Gastroesophageal sphincter (tissue), 3 donors: Measurements from ENCODE around the gene BEST4.

Experiments used
- POLR2A ChIP-seq, 2 donors: fragments of 450-650 bp; IDR thresholded peaks; one replicate each; pipeline ENCODE4 v1.6.1; 2017; ENCODE audit warnings: antibody characterized with exemption in 2 of 2, mild to moderate bottlenecking in 2 of 2, moderate library complexity in 1 of 2
- POLR2AphosphoS5 ChIP-seq: sonication (generic); formaldehyde crosslinking; IDR thresholded peaks from one replicate; pipeline ENCODE4 v1.6.1; 2017; ENCODE audit warnings: antibody characterized with exemption
- TF ChIP-seq, protein P1 (sequence below), 4 experiments: fragments of 200-600 bp in 2 of 4; fragments of 450-650 bp in 2 of 4; sonication (generic) in 1 of 4; IDR thresholded peaks; one replicate each; pipeline ENCODE4 v1.5.1; 2017 to 2019; ENCODE audit warnings: antibody characterized with exemption in 4 of 4, mild to moderate bottlenecking in 2 of 4, moderate library complexity in 2 of 4

DNA sequence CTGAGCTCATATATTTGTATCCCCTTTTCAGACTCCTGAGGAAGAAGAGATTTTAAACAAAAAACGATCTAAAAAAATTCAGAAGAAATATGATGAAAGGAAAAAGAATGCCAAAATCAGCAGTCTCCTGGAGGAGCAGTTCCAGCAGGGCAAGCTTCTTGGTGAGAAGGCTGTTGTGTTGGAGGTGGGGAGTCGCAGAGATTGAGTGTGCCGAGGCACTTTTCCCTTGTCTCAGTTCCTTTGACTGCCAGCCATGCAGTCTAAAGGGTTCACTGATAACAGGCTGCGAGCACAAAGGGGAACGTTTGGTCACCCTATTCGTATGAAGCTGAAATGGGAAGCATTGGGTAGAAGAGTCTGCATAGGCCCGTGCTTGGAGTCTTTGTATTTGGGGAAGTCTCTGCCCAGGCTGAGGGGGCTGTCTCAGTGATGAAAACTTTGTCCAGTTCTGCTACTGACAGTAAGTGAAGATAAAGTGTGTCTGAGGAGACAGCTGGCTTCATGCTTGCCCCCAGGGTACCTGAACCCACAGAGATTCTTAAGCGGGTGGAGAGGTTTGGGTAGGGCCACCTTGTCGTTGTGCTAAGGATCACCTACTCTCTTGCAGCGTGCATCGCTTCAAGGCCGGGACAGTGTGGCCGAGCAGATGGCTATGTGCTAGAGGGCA lies 9.9 kb downstream of the BEST4 start:
- no peak for TF ChIP-seq POLR2A (IDR thresholded peaks at IDR 0.05)
- TF ChIP-seq, protein P1, sequence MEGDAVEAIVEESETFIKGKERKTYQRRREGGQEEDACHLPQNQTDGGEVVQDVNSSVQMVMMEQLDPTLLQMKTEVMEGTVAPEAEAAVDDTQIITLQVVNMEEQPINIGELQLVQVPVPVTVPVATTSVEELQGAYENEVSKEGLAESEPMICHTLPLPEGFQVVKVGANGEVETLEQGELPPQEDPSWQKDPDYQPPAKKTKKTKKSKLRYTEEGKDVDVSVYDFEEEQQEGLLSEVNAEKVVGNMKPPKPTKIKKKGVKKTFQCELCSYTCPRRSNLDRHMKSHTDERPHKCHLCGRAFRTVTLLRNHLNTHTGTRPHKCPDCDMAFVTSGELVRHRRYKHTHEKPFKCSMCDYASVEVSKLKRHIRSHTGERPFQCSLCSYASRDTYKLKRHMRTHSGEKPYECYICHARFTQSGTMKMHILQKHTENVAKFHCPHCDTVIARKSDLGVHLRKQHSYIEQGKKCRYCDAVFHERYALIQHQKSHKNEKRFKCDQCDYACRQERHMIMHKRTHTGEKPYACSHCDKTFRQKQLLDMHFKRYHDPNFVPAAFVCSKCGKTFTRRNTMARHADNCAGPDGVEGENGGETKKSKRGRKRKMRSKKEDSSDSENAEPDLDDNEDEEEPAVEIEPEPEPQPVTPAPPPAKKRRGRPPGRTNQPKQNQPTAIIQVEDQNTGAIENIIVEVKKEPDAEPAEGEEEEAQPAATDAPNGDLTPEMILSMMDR (IDR thresholded peaks at IDR 0.05): no peak
- TF ChIP-seq POLR2AphosphoS5: no peak
